GM12878 (cell line): ENCODE results near the gene CDH2.

Experiments
- BACH1 ChIP-seq: fragments of 450-650 bp; IDR thresholded peaks from 2 replicates; pipeline ENCODE4 v1.6.1; 2017; ENCODE audit warnings: mild to moderate bottlenecking, borderline replicate concordance
- USF2 ChIP-seq: IDR thresholded peaks from 2 replicates; pipeline ENCODE4 v1.6.1; 2011; ENCODE audit warnings: low read depth, low read length, improper control_type of control experiment, borderline replicate concordance

GRCh38 chr18:28208712-28209265 lies 31.9 kb upstream of the CDH2 start:
- TF ChIP-seq BACH1: no peak
- TF ChIP-seq USF2: no peak
